Duodenal mucosa (tissue), 2 donors: ENCODE results near the gene SNX6.
"Not testable (repeated sequence)": the region's sequence is repeated elsewhere in the genome, so short reads cannot be mapped to it uniquely, and the experiment has no call there.

Source experiments
- H3K27ac ChIP-seq: one replicate; pipeline ENCODE4 v1.7.0; 2013; ENCODE audit warnings: low read depth, low read length
- H3K27me3 ChIP-seq, 2 donors: one replicate each; pipeline ENCODE4 v1.7.0; 2013; ENCODE audit warnings: low read length in 2 of 2, control low read depth in 1 of 2; ENCODE audit not compliant: insufficient read depth in 2 of 2, control insufficient read depth in 1 of 2
- H3K36me3 ChIP-seq, 2 donors: one replicate each; pipeline ENCODE4 v1.7.0; 2013; ENCODE audit warnings: low read length in 2 of 2, control low read depth in 1 of 2; ENCODE audit not compliant: insufficient read depth in 2 of 2, control insufficient read depth in 1 of 2
- H3K4me1 ChIP-seq, 2 donors: one replicate each; pipeline ENCODE4 v1.7.0; 2013; ENCODE audit warnings: low read length in 2 of 2, control low read depth in 1 of 2; ENCODE audit not compliant: insufficient read depth in 2 of 2, control insufficient read depth in 1 of 2
- H3K4me3 ChIP-seq, 2 donors: one replicate each; pipeline ENCODE4 v1.7.0; 2013; ENCODE audit warnings: low read length in 2 of 2, low read depth in 1 of 2
- H3K9ac ChIP-seq, 2 donors: one replicate each; pipeline ENCODE4 v1.7.0; 2013; ENCODE audit warnings: low read length in 2 of 2, low read depth in 1 of 2
- H3K9me3 ChIP-seq, 2 donors: one replicate each; pipeline ENCODE4 v1.7.0; 2013; ENCODE audit warnings: low read length in 2 of 2, control low read depth in 1 of 2; ENCODE audit not compliant: control insufficient read depth in 1 of 2

SNX6 gene

GRCh38 chr14:34549276-34549966, 80.5 kb downstream of the SNX6 start:
- H3K27ac ChIP-seq, H3K9ac ChIP-seq, H3K27me3 ChIP-seq, H3K9me3 ChIP-seq, H3K36me3 ChIP-seq, H3K4me1 ChIP-seq, H3K4me3 ChIP-seq: not testable (repeated sequence)

GRCh38 chr14:34548472-34548981, 81.4 kb downstream of the SNX6 start:
- peaks cover 0 to 2% of the 10 kb centered on the region in 2 donors for H3K4me1 ChIP-seq
- H3K27ac ChIP-seq: no peak overlapping the region
- H3K4me3 ChIP-seq: no peak overlapping the region
- no peaks in the 10 kb centered on the region for H3K27me3 ChIP-seq
- no peak overlapping the region for H3K9ac ChIP-seq
- no peaks in the 10 kb centered on the region for H3K36me3 ChIP-seq
- H3K9me3 ChIP-seq: no peaks in the 10 kb centered on the region

GRCh38 chr14:34547136-34547520, 82.8 kb downstream of the SNX6 start:
- not testable (repeated sequence) for H3K9ac ChIP-seq, H3K4me3 ChIP-seq, H3K27me3 ChIP-seq, H3K36me3 ChIP-seq, H3K27ac ChIP-seq, H3K4me1 ChIP-seq, H3K9me3 ChIP-seq

GRCh38 chr14:34546272-34547135, 83.4 kb downstream of the SNX6 start:
- not testable (repeated sequence) for H3K9ac ChIP-seq, H3K4me3 ChIP-seq

GRCh38 chr14:34540181-34541059, 89.5 kb downstream of the SNX6 start:
- not testable (repeated sequence) for H3K27me3 ChIP-seq, H3K9me3 ChIP-seq, H3K36me3 ChIP-seq
- Histone ChIP-seq H3K9ac (peak overlapping the region in 1 of 2 donors; percentile 100), H3K27ac (peak overlapping the region; percentile 72), H3K4me3 (peak overlapping the region; percentile 96 to 100), H3K4me1 (peaks cover 5 to 17% of the 10 kb centered on the region in 2 donors)

More at GRCh38 chr14:34546272-34547135, 83.4 kb downstream of the SNX6 start:
- not testable (repeated sequence) for H3K27ac ChIP-seq, H3K27me3 ChIP-seq, H3K4me1 ChIP-seq, H3K36me3 ChIP-seq, H3K9me3 ChIP-seq

- H3K9ac ChIP-seq: peak within 1 kb of the TSS; percentile 99 to 100
- peaks cover 3 to 5% of the 10 kb centered on the region in 2 donors for H3K36me3 ChIP-seq
- H3K4me1 ChIP-seq: peaks cover 5 to 17% of the 10 kb centered on the region in 2 donors
- H3K27me3 ChIP-seq: no peaks in the 10 kb centered on the region
- H3K4me3 ChIP-seq: peak within 1 kb of the TSS; percentile 96 to 100
- H3K27ac ChIP-seq: peak within 1 kb of the TSS; percentile 96
- no peaks in the 10 kb centered on the region for H3K9me3 ChIP-seq
Observed at GRCh38 chr14:34539407-34540180, 90.4 kb downstream of the SNX6 start, which contains the start of gene EAPP. EAPP (minus strand) TSS chr14:34539701; CDS start chr14:34539628, 73 bp downstream.

GRCh38 chr14:34538871-34539406, 91.0 kb downstream of the SNX6 start:
- Histone ChIP-seq H3K4me1 (peaks cover 5 to 17% of the 10 kb centered on the region in 2 donors), H3K27ac (peak overlapping the region; percentile 96), H3K27me3 (no peaks in the 10 kb centered on the region), H3K9ac (peak overlapping the region; percentile 99 to 100), H3K9me3 (no peaks in the 10 kb centered on the region), H3K4me3 (peak overlapping the region; percentile 96 to 100), H3K36me3 (peaks cover 3 to 11% of the 10 kb centered on the region in 2 donors)

GRCh38 chr14:34538096-34538495, 91.9 kb downstream of the SNX6 start:
- peaks cover 7 to 13% of the 10 kb centered on the region in 2 donors for H3K36me3 ChIP-seq
- peaks cover 5 to 17% of the 10 kb centered on the region in 2 donors for H3K4me1 ChIP-seq
- H3K27me3 ChIP-seq, H3K9me3 ChIP-seq, H3K27ac ChIP-seq: not testable (repeated sequence)
- peak overlapping the region; percentile 99 to 100 for H3K9ac ChIP-seq
- peak overlapping the region; percentile 96 to 100 for H3K4me3 ChIP-seq

GRCh38 chr14:34537677-34538009, 92.3 kb downstream of the SNX6 start:
- Histone ChIP-seq H3K4me1 (peaks cover 5 to 17% of the 10 kb centered on the region in 2 donors), H3K9me3 (no peaks in the 10 kb centered on the region), H3K27me3 (no peaks in the 10 kb centered on the region), H3K9ac (no peak overlapping the region), H3K27ac (no peak overlapping the region), H3K36me3 (peaks cover 8 to 16% of the 10 kb centered on the region in 2 donors), H3K4me3 (peak overlapping the region; percentile 96 to 100)
